Activated CD8-positive, alpha-beta T cell treated with anti-CD3 and anti-CD28 coated beads for 36 hours (primary cell): ENCODE measurements around the gene PSPN. TPM values are rescaled to one million over a fixed set of nuclear protein-coding genes. Genes with fewer than 3 reads are reported as not detected.
"Not testable (repeated sequence)": the region's sequence is repeated elsewhere in the genome, so short reads cannot be mapped to it uniquely, and the experiment has no call there.

Experiments used
- ATAC-seq: fragments of 200-7000 bp; cut with Tn5 transposase; one replicate; pipeline ENCODE4 v1.10.0; 2021; ENCODE audit warnings: mild to moderate bottlenecking, moderate library complexity
- CTCF ChIA-PET: fragments of 350-600 bp; sonication (Branson Sonifier 250); formaldehyde crosslinking; loops from one replicate; lab custom pipeline; 2021; ENCODE audit warnings: antibody characterized with exemption; lab: Charles Lee
- POLR2A ChIA-PET: fragments of 350-600 bp; sonication (Branson Sonifier 250); formaldehyde crosslinking; loops from one replicate; lab custom pipeline; 2021; ENCODE audit warnings: antibody characterized with exemption; lab: Charles Lee
- DNase-seq: peaks from one replicate; pipeline ENCODE4 v3.0.0-alpha.2; 2020
- H3K27ac Mint-ChIP-seq: one replicate; pipeline ENCODE4 v1.8.0; 2021; ENCODE audit warnings: mild to moderate bottlenecking, mixed read lengths
- H3K27me3 Mint-ChIP-seq: one replicate; pipeline ENCODE4 v1.8.0; 2021; ENCODE audit warnings: mixed read lengths
- H3K36me3 Mint-ChIP-seq: one replicate; pipeline ENCODE4 v1.8.0; 2021; ENCODE audit warnings: low read depth, mixed read lengths
- H3K4me1 Mint-ChIP-seq: one replicate; pipeline ENCODE4 v1.8.0; 2021; ENCODE audit warnings: low read depth, mixed read lengths
- H3K4me3 Mint-ChIP-seq: one replicate; pipeline ENCODE4 v1.8.0; 2021; ENCODE audit warnings: mild to moderate bottlenecking, moderate library complexity, mixed read lengths
- H3K9me3 Mint-ChIP-seq: one replicate; pipeline ENCODE4 v1.8.0; 2021; ENCODE audit warnings: mixed read lengths
- intact Hi-C: fragments of 100-400 bp; cut with micrococcal nuclease; formaldehyde crosslinking; loops from one replicate; pipeline ENCODE4 v1.10.0; 2022
- total RNA-seq, 2 experiments: library from RNA; stranded (reverse); gene quantifications; one replicate each; pipeline ENCODE4 v1.2.3, GENCODE V29; 2021
- TF ChIP-seq, protein P1 (sequence below): fragments of 200-600 bp; IDR thresholded peaks from one replicate; pipeline ENCODE4 v1.8.0; 2022; ENCODE audit warnings: antibody characterized with exemption, mild to moderate bottlenecking

Gene PSPN
- total RNA-seq, 2 experiments from 2014 or later: 1.2 to 1.4 TPM

DNA sequence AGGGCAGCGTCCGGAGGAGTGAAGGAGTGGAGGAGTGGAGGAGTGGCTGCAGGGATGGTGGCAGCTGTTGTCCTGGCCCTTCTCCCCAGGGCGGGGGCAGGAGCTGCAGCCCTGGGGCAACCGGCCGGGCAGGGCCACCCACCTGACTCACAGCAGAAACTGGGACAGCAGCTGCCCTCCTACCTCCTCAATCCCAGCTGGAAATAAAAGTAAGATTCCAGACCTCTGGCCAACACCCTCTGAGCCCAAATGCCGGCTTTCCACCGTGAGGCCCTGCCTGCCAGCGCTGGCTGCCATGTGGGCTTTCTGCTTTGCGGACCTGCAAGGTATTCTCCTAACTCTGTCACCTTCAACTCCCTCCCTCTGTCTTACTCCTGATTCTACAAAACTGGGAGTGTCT, 17.7 kb downstream of the PSPN start:
- ChIA-PET CTCF (interaction anchor here (1.2 kb wide), 1 partner anchor 17 kb away, joined by 3 read pairs; the partner anchor contains the start of gene PSPN), POLR2A (interaction anchor here (1.0 to 1.5 kb wide), 2 partner anchors 14 to 139 kb away, joined by 3 to 4 read pairs; partner anchors contain the start of gene ALKBH7)
- H3K27ac Mint-ChIP-seq: no peak overlapping the region
- peaks cover 9% of the 10 kb centered on the region for H3K36me3 Mint-ChIP-seq
- no peaks in the 10 kb centered on the region for H3K27me3 Mint-ChIP-seq
- no peaks in the 10 kb centered on the region for H3K9me3 Mint-ChIP-seq
- TF ChIP-seq, protein P1, sequence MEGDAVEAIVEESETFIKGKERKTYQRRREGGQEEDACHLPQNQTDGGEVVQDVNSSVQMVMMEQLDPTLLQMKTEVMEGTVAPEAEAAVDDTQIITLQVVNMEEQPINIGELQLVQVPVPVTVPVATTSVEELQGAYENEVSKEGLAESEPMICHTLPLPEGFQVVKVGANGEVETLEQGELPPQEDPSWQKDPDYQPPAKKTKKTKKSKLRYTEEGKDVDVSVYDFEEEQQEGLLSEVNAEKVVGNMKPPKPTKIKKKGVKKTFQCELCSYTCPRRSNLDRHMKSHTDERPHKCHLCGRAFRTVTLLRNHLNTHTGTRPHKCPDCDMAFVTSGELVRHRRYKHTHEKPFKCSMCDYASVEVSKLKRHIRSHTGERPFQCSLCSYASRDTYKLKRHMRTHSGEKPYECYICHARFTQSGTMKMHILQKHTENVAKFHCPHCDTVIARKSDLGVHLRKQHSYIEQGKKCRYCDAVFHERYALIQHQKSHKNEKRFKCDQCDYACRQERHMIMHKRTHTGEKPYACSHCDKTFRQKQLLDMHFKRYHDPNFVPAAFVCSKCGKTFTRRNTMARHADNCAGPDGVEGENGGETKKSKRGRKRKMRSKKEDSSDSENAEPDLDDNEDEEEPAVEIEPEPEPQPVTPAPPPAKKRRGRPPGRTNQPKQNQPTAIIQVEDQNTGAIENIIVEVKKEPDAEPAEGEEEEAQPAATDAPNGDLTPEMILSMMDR: no peak
- no peak overlapping the region for H3K4me3 Mint-ChIP-seq
- no peak for DNase-seq
- H3K4me1 Mint-ChIP-seq: peaks cover 7% of the 10 kb centered on the region
- intact Hi-C loops: no loop called here
- ATAC-seq: no peak

DNA sequence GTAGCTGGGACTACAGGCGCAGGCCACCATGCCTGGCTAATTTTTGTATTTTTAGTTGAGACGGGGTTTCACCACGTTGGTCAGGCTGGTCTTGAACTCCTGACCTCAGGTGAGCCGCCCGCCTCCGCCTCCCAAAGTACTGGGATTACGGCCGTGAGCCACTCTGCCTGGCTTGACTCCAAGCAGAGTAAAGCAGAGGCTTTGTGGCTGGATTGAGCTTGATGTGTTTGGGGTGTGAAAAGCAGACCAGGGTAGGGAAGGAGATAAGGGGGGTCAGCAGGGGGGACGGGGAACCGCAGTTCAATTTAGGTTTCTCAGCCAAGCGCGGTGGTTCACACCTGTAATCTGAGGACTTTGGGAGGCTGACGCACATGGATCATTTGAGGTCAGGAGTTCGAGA, 18.6 kb downstream of the PSPN start:
- H3K27ac Mint-ChIP-seq: no peak overlapping the region
- intact Hi-C loops: no loop called here
- ChIA-PET CTCF (interaction anchor here (0.6 to 1.2 kb wide), 2 partner anchors 18 to 163 kb away, joined by 3 to 4 read pairs; partner anchors contain the start of gene PSPN), POLR2A (interaction anchor here (0.6 to 1.5 kb wide), 3 partner anchors 15 to 140 kb away, joined by 3 to 4 read pairs (median 3); partner anchors contain the start of gene ALKBH7)
- DNase-seq: no peak
- TF ChIP-seq, protein P1: no peak
- H3K9me3 Mint-ChIP-seq: no peaks in the 10 kb centered on the region
- H3K27me3 Mint-ChIP-seq: no peaks in the 10 kb centered on the region
- H3K4me3 Mint-ChIP-seq: no peak overlapping the region
- peaks cover 2% of the 10 kb centered on the region for H3K4me1 Mint-ChIP-seq
- H3K36me3 Mint-ChIP-seq: peaks cover 7% of the 10 kb centered on the region
- no peak for ATAC-seq

DNA sequence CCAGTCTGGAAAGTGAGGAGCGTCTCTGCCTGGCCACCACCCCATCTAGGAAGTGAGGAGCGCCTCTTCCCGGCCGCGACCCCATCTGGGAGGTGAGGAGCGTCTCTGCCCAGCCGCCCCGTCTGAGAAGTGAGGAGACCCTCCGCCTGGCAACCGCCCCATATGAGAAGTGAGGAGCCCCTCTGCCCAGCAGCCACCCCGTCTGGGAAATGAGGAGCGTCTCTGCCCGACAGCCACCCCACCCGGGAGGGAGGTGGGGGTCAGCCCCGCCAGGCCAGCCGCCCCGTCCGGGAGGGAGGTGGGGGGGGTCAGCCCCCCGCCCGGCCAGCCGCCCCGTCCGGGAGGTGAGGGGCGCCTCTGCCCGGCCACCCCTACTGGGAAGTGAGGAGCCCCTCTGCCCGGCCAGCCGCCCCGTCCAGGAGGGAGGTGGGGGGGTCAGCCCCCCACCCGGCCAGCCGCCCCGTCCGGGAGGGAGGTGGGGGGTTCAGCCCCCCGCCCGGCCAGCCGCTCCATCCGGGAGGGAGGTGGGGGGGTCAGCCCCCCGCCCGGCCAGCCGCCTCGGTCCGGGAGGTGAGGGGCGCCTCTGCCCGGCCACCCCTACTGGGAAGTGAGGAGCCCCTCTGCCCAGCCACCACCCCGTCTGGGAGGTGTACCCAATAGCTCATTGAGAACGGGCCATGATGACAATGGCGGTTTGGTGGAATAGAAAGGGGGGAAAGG, 20.3 kb downstream of the PSPN start:
- H3K27me3 Mint-ChIP-seq, H3K4me3 Mint-ChIP-seq, CTCF ChIA-PET, ATAC-seq, POLR2A ChIA-PET, DNase-seq, intact Hi-C loops, H3K9me3 Mint-ChIP-seq, H3K27ac Mint-ChIP-seq, H3K36me3 Mint-ChIP-seq, H3K4me1 Mint-ChIP-seq: not testable (repeated sequence)

DNA sequence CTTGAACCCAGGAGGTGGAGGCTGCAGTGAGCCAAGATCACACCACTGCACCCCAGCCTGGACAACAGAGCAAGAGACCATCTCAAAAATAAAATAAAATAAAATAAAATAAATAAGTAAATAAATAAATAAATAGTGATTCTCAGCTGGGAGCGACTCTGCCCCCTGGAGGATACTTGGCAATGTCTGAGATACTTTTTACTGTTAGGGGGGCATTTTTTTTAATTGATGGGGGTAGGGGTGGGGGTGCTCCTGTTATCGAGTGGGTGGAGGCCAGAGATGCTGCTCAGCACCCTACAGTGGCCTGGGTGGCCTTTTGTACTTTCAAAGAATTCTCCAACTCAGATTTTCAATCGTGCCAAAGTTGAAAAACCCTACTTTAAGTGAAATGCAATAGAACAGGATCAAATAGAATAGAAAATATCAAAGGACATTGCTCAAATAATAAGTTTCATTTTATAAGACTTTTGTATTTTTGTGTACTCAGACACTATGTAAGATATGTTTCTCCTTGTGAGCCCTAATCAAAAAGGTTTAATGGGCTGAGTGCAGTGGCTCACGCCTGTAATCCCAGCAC, 21.5 kb downstream of the PSPN start:
- Mint-ChIP-seq H3K27ac (no peak overlapping the region), H3K4me1 (no peaks in the 10 kb centered on the region), H3K27me3 (no peaks in the 10 kb centered on the region), H3K9me3 (no peaks in the 10 kb centered on the region), H3K4me3 (no peak overlapping the region), H3K36me3 (peaks cover 5% of the 10 kb centered on the region)
- POLR2A ChIA-PET: interaction anchor here (0.6 kb wide), 1 partner anchor 20 kb away, joined by 3 read pairs; no protein-coding TSS in a partner anchor
- no peak for ATAC-seq
- intact Hi-C loops: no loop called here
- TF ChIP-seq, protein P1: peak; percentile 33
- CTCF ChIA-PET: interaction anchor here (1.0 kb wide), 1 partner anchor 100 kb away, joined by 3 read pairs; no protein-coding TSS in a partner anchor
- DNase-seq: no peak

DNA sequence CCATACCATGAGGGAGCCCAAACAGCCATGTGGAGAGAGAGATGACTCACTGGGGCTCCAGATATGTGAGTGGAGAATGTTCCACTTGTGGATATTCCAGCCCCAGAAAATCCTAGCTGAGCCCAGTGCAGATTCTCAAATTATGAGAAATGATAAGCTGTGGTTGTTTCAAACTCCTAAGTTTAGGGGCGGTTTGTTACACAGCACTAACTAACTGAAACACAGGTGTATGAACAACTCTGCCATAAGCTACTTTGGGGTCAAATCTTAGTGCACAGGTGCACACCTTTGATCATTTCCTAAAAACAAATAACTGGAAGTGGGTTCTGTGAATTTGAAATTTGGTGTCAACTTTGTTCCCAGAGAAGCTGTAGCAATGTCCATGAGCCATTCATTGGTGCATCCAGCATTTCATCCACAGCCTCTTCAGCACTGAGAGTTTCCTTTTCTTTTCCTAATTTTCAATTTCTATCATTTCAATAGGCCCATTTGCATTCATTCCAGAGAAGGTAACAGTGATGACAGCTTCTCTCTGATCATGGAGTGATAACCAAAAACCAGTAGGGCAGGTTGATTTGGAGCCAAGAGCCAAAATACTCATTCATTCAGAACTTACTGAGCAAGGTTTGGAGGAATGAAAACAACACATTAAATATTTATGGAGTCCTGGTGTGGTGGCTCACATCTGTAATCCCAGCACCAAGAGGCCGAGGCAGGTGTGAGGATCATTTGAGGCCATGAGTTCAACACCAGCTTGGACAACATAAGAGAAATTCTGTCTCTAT, 23.2 kb downstream of the PSPN start:
- no peaks in the 10 kb centered on the region for H3K27me3 Mint-ChIP-seq
- no peak for ATAC-seq
- no peaks in the 10 kb centered on the region for H3K4me1 Mint-ChIP-seq
- peaks cover 5% of the 10 kb centered on the region for H3K36me3 Mint-ChIP-seq
- H3K4me3 Mint-ChIP-seq: no peak overlapping the region
- POLR2A ChIA-PET: interaction anchor here (1.2 kb wide), 1 partner anchor 9 kb away, joined by 3 read pairs; the partner anchor contains the start of gene CLPP
- no peak overlapping the region for H3K27ac Mint-ChIP-seq
- CTCF ChIA-PET: no interaction called here
- intact Hi-C loops: no loop called here
- H3K9me3 Mint-ChIP-seq: no peaks in the 10 kb centered on the region
- DNase-seq: no peak
- TF ChIP-seq, protein P1: no peak
